HAP-1 (cell line): ENCODE data around the gene ARRDC1.
A peak's percentile ranks its signal among the peaks of the same experiment; 100 is the strongest.

ENCODE experiments used
- DNase-seq, 2 experiments: peaks; one replicate each; pipeline ENCODE4 v3.0.0-alpha.2; 2016 to 2020; ENCODE audit warnings: low spot score in 2 of 2
- H3K27me3 ChIP-seq: fragments of 250-450 bp; sonication (Bioruptor Pico); 2 replicates; pipeline ENCODE4 v1.5.1; 2020; ENCODE audit warnings: low read depth, mild to moderate bottlenecking, moderate library complexity
- H3K36me3 ChIP-seq: fragments of 250-450 bp; sonication (Bioruptor Pico); replicated peaks from 2 replicates; pipeline ENCODE4 v1.5.1; 2020; ENCODE audit warnings: mild to moderate bottlenecking
- H3K4me1 ChIP-seq: fragments of 250-450 bp; sonication (Bioruptor Pico); 2 replicates; pipeline ENCODE4 v1.5.1; 2020; ENCODE audit warnings: mild to moderate bottlenecking
- H3K4me3 ChIP-seq: fragments of 250-450 bp; sonication (Bioruptor Pico); 2 replicates; pipeline ENCODE4 v1.5.1; 2020; ENCODE audit warnings: mild to moderate bottlenecking, moderate library complexity
- H3K9me3 ChIP-seq: fragments of 250-450 bp; sonication (Bioruptor Pico); 2 replicates; pipeline ENCODE4 v1.5.1; 2020; ENCODE audit warnings: mild to moderate bottlenecking, moderate library complexity
- in situ Hi-C: fragments of 300-500 bp; cut with MboI; formaldehyde crosslinking; loops from 3 replicates; pipeline ENCODE4 v1.14.3; 2020; ENCODE audit warnings: low sequenced_read_pairs, inconsistent platforms, mixed read lengths

The ARRDC1 gene

GRCh38 chr9:137579259-137579604 lies 26.3 kb upstream of the ARRDC1 start:
- DNase-seq = no peak
- Histone ChIP-seq H3K9me3 (no peaks in the 10 kb centered on the region), H3K4me3 (peak overlapping the region; percentile 89), H3K4me1 (peaks cover 7% of the 10 kb centered on the region; the same call in 1 of the 2 replicates), H3K27me3 (no peaks in the 10 kb centered on the region), H3K36me3 (peaks cover 76% of the 10 kb centered on the region)
- in situ Hi-C loops = no loop called here

DNA sequence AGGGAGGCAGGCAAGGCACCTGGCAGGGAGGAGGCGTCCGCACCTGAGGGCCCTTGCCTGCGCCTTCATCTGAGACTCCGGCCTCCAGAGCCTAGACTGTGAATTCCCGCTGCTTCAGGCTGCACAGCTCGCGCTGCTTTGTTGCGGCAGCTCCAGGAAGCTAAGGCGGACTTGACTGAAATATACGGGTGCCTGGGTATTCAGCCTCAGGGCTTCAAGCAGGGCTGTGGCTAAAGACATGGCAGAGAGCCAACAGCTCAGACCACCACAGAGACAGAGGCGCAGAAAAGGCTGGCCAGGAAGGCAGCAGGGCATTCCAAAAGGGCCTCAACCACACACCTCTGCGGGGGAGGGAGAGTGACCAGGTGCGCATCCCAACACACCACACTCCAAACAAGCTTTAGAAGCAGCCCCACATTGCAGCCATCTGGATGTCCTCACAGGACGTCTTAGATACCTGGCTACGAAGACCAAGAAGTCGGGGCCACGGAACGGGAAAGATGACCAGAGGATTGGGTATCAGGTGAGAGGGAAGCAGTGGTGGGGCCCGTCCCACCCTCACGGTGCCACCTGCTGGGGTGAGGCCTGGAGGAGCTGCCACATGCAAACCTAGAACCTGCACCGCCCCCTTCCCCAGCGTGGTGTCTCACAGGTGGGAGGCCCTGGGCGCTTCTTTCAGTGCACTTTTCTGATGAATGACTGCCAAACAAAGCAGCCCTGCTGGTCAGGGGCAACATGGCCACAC lies 25.1 kb upstream of the ARRDC1 start:
- Histone ChIP-seq H3K4me1 (peaks cover 7% of the 10 kb centered on the region; the same call in 1 of the 2 replicates), H3K9me3 (no peaks in the 10 kb centered on the region), H3K4me3 (no peak overlapping the region), H3K36me3 (peaks cover 76% of the 10 kb centered on the region), H3K27me3 (no peaks in the 10 kb centered on the region)
- in situ Hi-C loops = no loop called here
- no peak for DNase-seq

GRCh38 chr9:137580954-137581322 lies 24.5 kb upstream of the ARRDC1 start:
- in situ Hi-C loops = no loop called here
- no peaks in the 10 kb centered on the region for H3K9me3 ChIP-seq
- no peaks in the 10 kb centered on the region for H3K27me3 ChIP-seq
- H3K36me3 ChIP-seq = peaks cover 76% of the 10 kb centered on the region
- H3K4me3 ChIP-seq = no peak overlapping the region
- no peak for DNase-seq
- H3K4me1 ChIP-seq = peaks cover 7% of the 10 kb centered on the region; the same call in 1 of the 2 replicates

- peaks cover 73% of the 10 kb centered on the region for H3K36me3 ChIP-seq
- in situ Hi-C loops = no loop called here
- DNase-seq = no peak
Observed at GRCh38 chr9:137581361-137582285, 23.9 kb upstream of the ARRDC1 start.

GRCh38 chr9:137582286-137582860 lies 23.1 kb upstream of the ARRDC1 start:
- Histone ChIP-seq H3K27me3 (no peaks in the 10 kb centered on the region), H3K36me3 (peaks cover 76% of the 10 kb centered on the region), H3K9me3 (no peaks in the 10 kb centered on the region), H3K4me1 (peaks cover 4% of the 10 kb centered on the region; the same call in 1 of the 2 replicates), H3K4me3 (no peak overlapping the region)
- peak in 1 of 2 experiments; percentile 56 for DNase-seq
- in situ Hi-C loops = no loop called here

More at GRCh38 chr9:137581361-137582285, 23.9 kb upstream of the ARRDC1 start:
- H3K4me3 ChIP-seq = no peak overlapping the region
- H3K4me1 ChIP-seq = peaks cover 7% of the 10 kb centered on the region; the same call in 1 of the 2 replicates
- H3K9me3 ChIP-seq = no peaks in the 10 kb centered on the region
- H3K27me3 ChIP-seq = no peaks in the 10 kb centered on the region

- H3K36me3 ChIP-seq = peaks cover 83% of the 10 kb centered on the region
- H3K4me1 ChIP-seq = no peaks in the 10 kb centered on the region
- no peaks in the 10 kb centered on the region for H3K27me3 ChIP-seq
- H3K4me3 ChIP-seq = no peak overlapping the region
- in situ Hi-C loops = no loop called here
- no peak for DNase-seq
- no peaks in the 10 kb centered on the region for H3K9me3 ChIP-seq
Observed at GRCh38 chr9:137583347-137583746, 22.1 kb upstream of the ARRDC1 start.

DNA sequence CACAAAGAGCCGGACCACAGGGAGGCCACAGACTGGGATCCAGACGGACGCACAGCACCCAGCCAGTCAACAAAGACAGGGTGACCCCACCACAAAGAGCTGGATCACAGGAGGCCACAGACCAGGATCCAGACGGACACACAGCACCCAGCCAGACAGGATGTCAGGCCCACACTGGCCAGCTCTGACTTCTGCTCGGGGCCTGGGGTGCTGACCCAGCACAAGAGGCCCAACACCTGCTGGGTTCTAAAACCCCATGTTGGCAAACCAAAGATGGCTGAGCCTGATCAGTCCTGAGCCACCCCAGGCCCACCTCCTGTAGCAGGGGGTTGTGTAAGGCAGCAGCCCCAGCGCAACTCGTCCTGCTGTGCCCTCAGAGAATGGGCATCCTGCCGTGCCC lies 21.5 kb upstream of the ARRDC1 start:
- Histone ChIP-seq H3K36me3 (peaks cover 86% of the 10 kb centered on the region), H3K27me3 (no peaks in the 10 kb centered on the region)
- in situ Hi-C loops = no loop called here

GRCh38 chr9:137586854-137587253 lies 18.6 kb upstream of the ARRDC1 start:
- H3K27me3 ChIP-seq = no peaks in the 10 kb centered on the region
- no peaks in the 10 kb centered on the region for H3K9me3 ChIP-seq
- no peak for DNase-seq
- H3K36me3 ChIP-seq = peaks cover 69% of the 10 kb centered on the region
- in situ Hi-C loops = no loop called here
- H3K4me1 ChIP-seq = peaks cover 6% of the 10 kb centered on the region; the same call in 1 of the 2 replicates
- no peak overlapping the region for H3K4me3 ChIP-seq

More for the DNA sequence above, 21.5 kb upstream of the ARRDC1 start:
- no peak for DNase-seq
- H3K4me3 ChIP-seq = no peak overlapping the region
- H3K9me3 ChIP-seq = no peaks in the 10 kb centered on the region
- H3K4me1 ChIP-seq = peaks cover 2% of the 10 kb centered on the region; the same call in 1 of the 2 replicates

DNA sequence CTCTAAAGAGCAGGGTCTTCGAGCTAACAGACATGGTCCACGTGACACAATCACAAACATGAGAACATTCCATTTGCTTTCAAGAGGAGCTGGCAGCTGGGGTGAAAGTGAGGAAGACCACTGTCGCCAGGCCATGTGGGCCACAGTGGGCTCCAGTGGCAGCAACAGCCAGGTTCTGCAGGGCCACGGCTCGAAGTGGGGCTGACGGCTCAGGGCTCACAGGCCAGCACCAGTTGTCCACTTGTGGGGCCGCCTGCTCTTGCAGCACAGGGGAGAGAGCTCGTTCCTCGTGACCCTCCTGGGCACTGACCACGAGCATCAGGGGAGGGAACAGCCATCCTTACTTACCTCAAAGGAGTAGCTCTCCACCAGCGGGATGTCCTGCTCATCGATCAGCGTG lies 17.2 kb upstream of the ARRDC1 start:
- H3K27me3 ChIP-seq = no peaks in the 10 kb centered on the region
- DNase-seq = no peak
- in situ Hi-C loops = no loop called here
- no peaks in the 10 kb centered on the region for H3K9me3 ChIP-seq
- peaks cover 55% of the 10 kb centered on the region for H3K36me3 ChIP-seq
- H3K4me3 ChIP-seq = peak overlapping the region; percentile 2
- peaks cover 11% of the 10 kb centered on the region for H3K4me1 ChIP-seq

- Histone ChIP-seq H3K4me1 (peaks cover 16% of the 10 kb centered on the region), H3K9me3 (no peaks in the 10 kb centered on the region), H3K36me3 (peaks cover 49% of the 10 kb centered on the region), H3K4me3 (peak overlapping the region; percentile 58), H3K27me3 (no peaks in the 10 kb centered on the region)
- in situ Hi-C loops = no loop called here
- DNase-seq = no peak
Observed at GRCh38 chr9:137588891-137589290, 16.6 kb upstream of the ARRDC1 start.

- peaks cover 42% of the 10 kb centered on the region for H3K36me3 ChIP-seq
- no peak for DNase-seq
- in situ Hi-C loops = no loop called here
Observed at GRCh38 chr9:137589441-137590122, 15.9 kb upstream of the ARRDC1 start.

GRCh38 chr9:137590123-137590468 lies 15.4 kb upstream of the ARRDC1 start:
- Histone ChIP-seq H3K4me3 (peak overlapping the region; percentile 58), H3K4me1 (peaks cover 16% of the 10 kb centered on the region), H3K9me3 (no peaks in the 10 kb centered on the region), H3K27me3 (no peaks in the 10 kb centered on the region), H3K36me3 (peaks cover 37% of the 10 kb centered on the region)
- in situ Hi-C loops = no loop called here
- no peak for DNase-seq

More at GRCh38 chr9:137589441-137590122, 15.9 kb upstream of the ARRDC1 start:
- no peaks in the 10 kb centered on the region for H3K9me3 ChIP-seq
- peak overlapping the region; percentile 58 for H3K4me3 ChIP-seq
- H3K27me3 ChIP-seq = no peaks in the 10 kb centered on the region
- H3K4me1 ChIP-seq = peaks cover 16% of the 10 kb centered on the region
